HEK293 (cell line): ENCODE data around the gene IFT52.

Source experiments
- CTCF ChIP-seq: fragments of 450-650 bp; formaldehyde crosslinking; IDR thresholded peaks from 2 replicates; pipeline ENCODE4 v1.5.1; 2016; ENCODE audit warnings: missing biosample characterization, missing genetic modification characterization
- PATZ1 ChIP-seq: fragments of 450-650 bp; formaldehyde crosslinking; IDR thresholded peaks from 2 replicates; pipeline ENCODE4 v1.5.1; 2016; ENCODE audit warnings: missing biosample characterization, missing genetic modification characterization
- YY1 ChIP-seq: fragments of 450-650 bp; formaldehyde crosslinking; IDR thresholded peaks from 2 replicates; pipeline ENCODE4 v1.5.1; 2018; ENCODE audit warnings: missing biosample characterization, missing genetic modification characterization
- ZNF24 ChIP-seq: fragments of 450-650 bp; formaldehyde crosslinking; IDR thresholded peaks from 2 replicates; pipeline ENCODE4 v1.5.1; 2016; ENCODE audit warnings: missing biosample characterization, missing genetic modification characterization
- ZNF571 ChIP-seq: fragments of 450-650 bp; formaldehyde crosslinking; IDR thresholded peaks from 2 replicates; pipeline ENCODE4 v1.5.0; 2017; ENCODE audit warnings: missing biosample characterization, missing genetic modification characterization
- ZNF785 ChIP-seq: fragments of 450-650 bp; formaldehyde crosslinking; IDR thresholded peaks from 2 replicates; pipeline ENCODE4 v1.5.1; 2016; ENCODE audit warnings: missing biosample characterization, missing genetic modification characterization

GRCh38 chr20:43636429-43636828 lies 45.7 kb downstream of the IFT52 start:
- no peak for TF ChIP-seq CTCF (tag by site-specific recombination)
- no peak for TF ChIP-seq ZNF785 (tag by site-specific recombination)
- no peak for TF ChIP-seq ZNF571 (tag by site-specific recombination)
- TF ChIP-seq ZNF24 (tag by site-specific recombination) = no peak
- TF ChIP-seq YY1 (tag by site-specific recombination) = no peak
- TF ChIP-seq PATZ1 (tag by site-specific recombination) = no peak
